Measurements from ENCODE around the gene HAGH.

GRCh38 chr16:1765826-1766225 is 60.8 kb downstream of the HAGH start:
- TF ChIP-seq CTCF (IDR thresholded peaks at IDR 0.05; ENCODE audit: low read depth, low read length) (no peak), POLR2A (IDR thresholded peaks at IDR 0.05; ENCODE audit: extremely low read depth, insufficient read length) (no peak)
